ENCODE results near the gene MCOLN3.

GRCh38 chr1:84998642-84999280 is 49.5 kb downstream of the MCOLN3 start:
- TF ChIP-seq, protein P1, sequence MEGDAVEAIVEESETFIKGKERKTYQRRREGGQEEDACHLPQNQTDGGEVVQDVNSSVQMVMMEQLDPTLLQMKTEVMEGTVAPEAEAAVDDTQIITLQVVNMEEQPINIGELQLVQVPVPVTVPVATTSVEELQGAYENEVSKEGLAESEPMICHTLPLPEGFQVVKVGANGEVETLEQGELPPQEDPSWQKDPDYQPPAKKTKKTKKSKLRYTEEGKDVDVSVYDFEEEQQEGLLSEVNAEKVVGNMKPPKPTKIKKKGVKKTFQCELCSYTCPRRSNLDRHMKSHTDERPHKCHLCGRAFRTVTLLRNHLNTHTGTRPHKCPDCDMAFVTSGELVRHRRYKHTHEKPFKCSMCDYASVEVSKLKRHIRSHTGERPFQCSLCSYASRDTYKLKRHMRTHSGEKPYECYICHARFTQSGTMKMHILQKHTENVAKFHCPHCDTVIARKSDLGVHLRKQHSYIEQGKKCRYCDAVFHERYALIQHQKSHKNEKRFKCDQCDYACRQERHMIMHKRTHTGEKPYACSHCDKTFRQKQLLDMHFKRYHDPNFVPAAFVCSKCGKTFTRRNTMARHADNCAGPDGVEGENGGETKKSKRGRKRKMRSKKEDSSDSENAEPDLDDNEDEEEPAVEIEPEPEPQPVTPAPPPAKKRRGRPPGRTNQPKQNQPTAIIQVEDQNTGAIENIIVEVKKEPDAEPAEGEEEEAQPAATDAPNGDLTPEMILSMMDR (conservative IDR thresholded peaks at IDR 0.05; ENCODE audit: low read depth in 2 of 2): no peak
- TF ChIP-seq EZH2 (IDR thresholded peaks at IDR 0.05; ENCODE audit: low read depth, unreplicated experiment) (no peak), JUNB (IDR thresholded peaks at IDR 0.05; ENCODE audit: unreplicated experiment) (no peak)
